ENCODE data around the gene ZNF189.
A peak's percentile ranks its signal among the peaks of the same experiment; 100 is the strongest.

The ZNF189 gene

GRCh38 chr9:101419863-101420262 lies 21.2 kb downstream of the ZNF189 start:
- DNase-seq (ENCODE audit: low read depth) = no peak

- DNase-seq (ENCODE audit: low read depth) = no peak
These were observed 23.0 kb downstream of the ZNF189 start for GRCh38 chr9:101421653-101422065.

- no peak for DNase-seq (ENCODE audit: low read depth)
These were observed 28.7 kb downstream of the ZNF189 start for GRCh38 chr9:101427358-101427757.

- no peak for DNase-seq (ENCODE audit: low read depth)
These were observed 29.5 kb downstream of the ZNF189 start for GRCh38 chr9:101427957-101428655.

- DNase-seq (ENCODE audit: low read depth) = no peak
These were observed 30.3 kb downstream of the ZNF189 start for GRCh38 chr9:101428909-101429308.

- DNase-seq (ENCODE audit: low read depth) = no peak
These were observed 31.1 kb downstream of the ZNF189 start for GRCh38 chr9:101429736-101430135.

GRCh38 chr9:101432171-101432570 lies 33.5 kb downstream of the ZNF189 start:
- DNase-seq (ENCODE audit: low read depth) = no peak

- DNase-seq (ENCODE audit: low read depth) = no peak
These were observed 34.1 kb downstream of the ZNF189 start for GRCh38 chr9:101432740-101433139.

GRCh38 chr9:101433229-101433628 lies 34.6 kb downstream of the ZNF189 start:
- no peak for DNase-seq (ENCODE audit: low read depth)

- no peak for DNase-seq (ENCODE audit: low read depth)
These were observed 36.3 kb downstream of the ZNF189 start for GRCh38 chr9:101434998-101435397.

- no peak for DNase-seq (ENCODE audit: low read depth)
These were observed 37.0 kb downstream of the ZNF189 start, which contains the start of gene ALDOB for GRCh38 chr9:101435601-101436079. TSS of gene ALDOB (minus strand) at chr9:101435774. CDS start at chr9:101430887, 4,887 bp downstream.

GRCh38 chr9:101437806-101438232 lies 39.2 kb downstream of the ZNF189 start:
- DNase-seq (ENCODE audit: low read depth) = no peak

GRCh38 chr9:101438523-101438922 lies 39.9 kb downstream of the ZNF189 start:
- no peak for DNase-seq (ENCODE audit: low read depth)

GRCh38 chr9:101440714-101441230 lies 42.1 kb downstream of the ZNF189 start:
- DNase-seq (ENCODE audit: low read depth) = no peak

GRCh38 chr9:101442318-101442717 lies 43.7 kb downstream of the ZNF189 start:
- DNase-seq (ENCODE audit: low read depth) = no peak

GRCh38 chr9:101442736-101443135 lies 44.1 kb downstream of the ZNF189 start:
- no peak for DNase-seq (ENCODE audit: low read depth)

GRCh38 chr9:101443364-101443771 lies 44.7 kb downstream of the ZNF189 start:
- no peak for DNase-seq (ENCODE audit: low read depth)

GRCh38 chr9:101445353-101446029 lies 46.8 kb downstream of the ZNF189 start:
- DNase-seq (ENCODE audit: low read depth) = no peak

GRCh38 chr9:101446732-101447131 lies 48.1 kb downstream of the ZNF189 start:
- DNase-seq (ENCODE audit: low read depth) = no peak

- no peak for DNase-seq (ENCODE audit: low read depth)
These were observed 50.0 kb downstream of the ZNF189 start for GRCh38 chr9:101448680-101449070.

GRCh38 chr9:101449071-101449721 lies 50.5 kb downstream of the ZNF189 start:
- peak; percentile 24 for DNase-seq (ENCODE audit: low read depth)

GRCh38 chr9:101450931-101451330 lies 52.3 kb downstream of the ZNF189 start:
- no peak for DNase-seq (ENCODE audit: low read depth)

- DNase-seq (ENCODE audit: low read depth) = no peak
These were observed 52.8 kb downstream of the ZNF189 start for GRCh38 chr9:101451498-101451897.

All from HS-27A (cell line).